ENCODE data around the gene PSTPIP2.

PSTPIP2 gene

GRCh38 chr18:45958730-45959129 is 113.3 kb downstream of the PSTPIP2 start:
- no peak for ATAC-seq
- Mint-ChIP-seq H3K9me3 (no peaks in the 10 kb centered on the region), H3K4me1 (peaks cover 52% of the 10 kb centered on the region), H3K27ac (no peak overlapping the region), H3K36me3 (peaks cover 47% of the 10 kb centered on the region), H3K4me3 (no peak overlapping the region)
- no peak for DNase-seq (ENCODE audit: low spot score in 2 of 2)

- DNase-seq (ENCODE audit: low spot score in 2 of 2) = no peak
- H3K4me3 Mint-ChIP-seq = no peak overlapping the region
These were observed 114.0 kb downstream of the PSTPIP2 start for GRCh38 chr18:45958027-45958426.

GRCh38 chr18:45957100-45957499 is 115.0 kb downstream of the PSTPIP2 start:
- no peak for ATAC-seq
- DNase-seq (ENCODE audit: low spot score in 2 of 2) = no peak
- Mint-ChIP-seq H3K4me1 (peaks cover 50% of the 10 kb centered on the region), H3K36me3 (peaks cover 52% of the 10 kb centered on the region), H3K4me3 (no peak overlapping the region), H3K9me3 (no peaks in the 10 kb centered on the region), H3K27ac (no peak overlapping the region)

More at GRCh38 chr18:45958027-45958426, 114.0 kb downstream of the PSTPIP2 start:
- Mint-ChIP-seq H3K36me3 (peaks cover 47% of the 10 kb centered on the region), H3K4me1 (peaks cover 52% of the 10 kb centered on the region), H3K27ac (no peak overlapping the region), H3K9me3 (no peaks in the 10 kb centered on the region)
- ATAC-seq = no peak

- ATAC-seq (no peak), DNase-seq (ENCODE audit: low spot score in 2 of 2) (no peak)
- Mint-ChIP-seq H3K4me3 (no peak overlapping the region), H3K27ac (no peak overlapping the region), H3K36me3 (peaks cover 70% of the 10 kb centered on the region), H3K4me1 (peaks cover 35% of the 10 kb centered on the region), H3K9me3 (no peaks in the 10 kb centered on the region)
These were observed 117.8 kb downstream of the PSTPIP2 start for GRCh38 chr18:45954070-45954934.

- H3K27ac Mint-ChIP-seq = no peak overlapping the region
These were observed 120.9 kb downstream of the PSTPIP2 start for GRCh38 chr18:45951016-45951714.

GRCh38 chr18:45945669-45946068 is 126.4 kb downstream of the PSTPIP2 start:
- DNase-seq (ENCODE audit: low spot score in 2 of 2) (no peak), ATAC-seq (no peak)
- H3K27ac Mint-ChIP-seq = no peak overlapping the region
- peaks cover 8% of the 10 kb centered on the region for H3K4me1 Mint-ChIP-seq
- peaks cover 100% of the 10 kb centered on the region for H3K36me3 Mint-ChIP-seq
- no peak overlapping the region for H3K4me3 Mint-ChIP-seq
- H3K9me3 Mint-ChIP-seq = peaks cover 5% of the 10 kb centered on the region

More at GRCh38 chr18:45951016-45951714, 120.9 kb downstream of the PSTPIP2 start:
- H3K4me3 Mint-ChIP-seq = no peak overlapping the region
- no peak for ATAC-seq
- H3K36me3 Mint-ChIP-seq = peaks cover 100% of the 10 kb centered on the region
- DNase-seq (ENCODE audit: low spot score in 2 of 2) = no peak
- no peaks in the 10 kb centered on the region for H3K9me3 Mint-ChIP-seq
- H3K4me1 Mint-ChIP-seq = peaks cover 22% of the 10 kb centered on the region

GRCh38 chr18:45940724-45941123 is 131.3 kb downstream of the PSTPIP2 start:
- no peak overlapping the region for H3K4me3 Mint-ChIP-seq
- peaks cover 8% of the 10 kb centered on the region for H3K9me3 Mint-ChIP-seq
- peaks cover 89% of the 10 kb centered on the region for H3K36me3 Mint-ChIP-seq
- no peak for ATAC-seq
- no peak overlapping the region for H3K27ac Mint-ChIP-seq
- no peak for DNase-seq (ENCODE audit: low spot score in 2 of 2)
- peaks cover 41% of the 10 kb centered on the region for H3K4me1 Mint-ChIP-seq

- H3K4me1 Mint-ChIP-seq = peaks cover 44% of the 10 kb centered on the region
- H3K9me3 Mint-ChIP-seq = peaks cover 8% of the 10 kb centered on the region
- DNase-seq (ENCODE audit: low spot score in 2 of 2) (no peak), ATAC-seq (no peak)
- no peak overlapping the region for H3K27ac Mint-ChIP-seq
- H3K36me3 Mint-ChIP-seq = peaks cover 85% of the 10 kb centered on the region
- H3K4me3 Mint-ChIP-seq = no peak overlapping the region
These were observed 132.8 kb downstream of the PSTPIP2 start for GRCh38 chr18:45939236-45939635.

GRCh38 chr18:45938488-45938935 is 133.5 kb downstream of the PSTPIP2 start:
- peak; percentile 94 for ATAC-seq
- Mint-ChIP-seq H3K4me1 (peaks cover 44% of the 10 kb centered on the region), H3K9me3 (peaks cover 8% of the 10 kb centered on the region), H3K27ac (peak overlapping the region; percentile 24), H3K4me3 (no peak overlapping the region), H3K36me3 (peaks cover 85% of the 10 kb centered on the region)
- DNase-seq (ENCODE audit: low spot score in 2 of 2) = no peak

- ATAC-seq (peak; percentile 69), DNase-seq (ENCODE audit: low spot score in 2 of 2) (no peak)
- peaks cover 83% of the 10 kb centered on the region for H3K36me3 Mint-ChIP-seq
- H3K4me1 Mint-ChIP-seq = peaks cover 37% of the 10 kb centered on the region
- H3K4me3 Mint-ChIP-seq = no peak overlapping the region
- H3K9me3 Mint-ChIP-seq = peaks cover 3% of the 10 kb centered on the region
- no peak overlapping the region for H3K27ac Mint-ChIP-seq
These were observed 136.3 kb downstream of the PSTPIP2 start for GRCh38 chr18:45935591-45936335.

Data from stimulated activated effector memory CD8-positive, alpha-beta T cell treated with anti-CD3 and anti-CD28 coated beads, Interleukin-12 subunit alpha, Interleukin-12 subunit beta, amount 100 ng/mL, for 72 hours (primary cell).